MM.1S (cell line): ENCODE data around the gene ADAM15.
A peak's percentile ranks its signal among the peaks of the same experiment; 100 is the strongest.

Source experiments
- DNase-seq: peaks from one replicate; pipeline ENCODE4 v3.0.0-alpha.2; 2015
- H2AFZ ChIP-seq: fragments of 300-600 bp; sonication (generic); 2 replicates; pipeline ENCODE4 v1.6.0; 2016; ENCODE audit warnings: antibody characterized with exemption, low read length
- H3F3A ChIP-seq: fragments of 300-600 bp; sonication (generic); 2 replicates; pipeline ENCODE4 v1.6.1; 2016; ENCODE audit warnings: mild to moderate bottlenecking, antibody characterized with exemption, low read length, moderate library complexity, mixed read lengths; ENCODE audit not compliant: insufficient read depth
- H3K27ac ChIP-seq: fragments of 300-600 bp; sonication (generic); 2 replicates; pipeline ENCODE4 v1.5.1; 2016; ENCODE audit warnings: mild to moderate bottlenecking, low read length
- H3K27me3 ChIP-seq: fragments of 300-600 bp; sonication (generic); replicated peaks from 2 replicates; pipeline ENCODE4 v1.6.0; 2016; ENCODE audit warnings: low read length; ENCODE audit not compliant: insufficient read depth
- H3K36me3 ChIP-seq: fragments of 300-600 bp; sonication (generic); replicated peaks from 2 replicates; pipeline ENCODE4 v1.6.1; 2016; ENCODE audit warnings: mild to moderate bottlenecking, low read length, mixed read lengths; ENCODE audit not compliant: insufficient read depth
- H3K4me1 ChIP-seq: fragments of 300-600 bp; sonication (generic); 2 replicates; pipeline ENCODE4 v1.6.1; 2016; ENCODE audit warnings: low read length, mixed read lengths
- H3K4me2 ChIP-seq: fragments of 300-600 bp; sonication (generic); 2 replicates; pipeline ENCODE4 v1.6.0; 2016; ENCODE audit warnings: low read depth, low read length
- H3K4me3 ChIP-seq: fragments of 300-600 bp; sonication (generic); 2 replicates; pipeline ENCODE4 v1.5.1; 2016; ENCODE audit warnings: low read length, mixed read lengths
- H3K79me2 ChIP-seq: fragments of 300-600 bp; sonication (generic); 2 replicates; pipeline ENCODE4 v1.6.1; 2016; ENCODE audit warnings: mixed run types, low read length, mixed read lengths
- H3K9ac ChIP-seq: fragments of 300-600 bp; sonication (generic); 2 replicates; pipeline ENCODE4 v1.6.1; 2016; ENCODE audit warnings: low read length, mixed read lengths
- H3K9me2 ChIP-seq: fragments of 300-600 bp; sonication (generic); replicated peaks from 2 replicates; pipeline ENCODE4 v1.6.1; 2016; ENCODE audit warnings: mild to moderate bottlenecking, low read length, mixed read lengths; ENCODE audit not compliant: insufficient read depth
- H3K9me3 ChIP-seq: fragments of 300-600 bp; sonication (generic); replicated peaks from 2 replicates; pipeline ENCODE4 v1.6.1; 2016; ENCODE audit warnings: mild to moderate bottlenecking, low read length, mixed read lengths; ENCODE audit not compliant: insufficient read depth
- H4K20me1 ChIP-seq: fragments of 300-600 bp; sonication (generic); 2 replicates; pipeline ENCODE4 v1.6.1; 2016; ENCODE audit warnings: mild to moderate bottlenecking, low read length, moderate library complexity, mixed read lengths; ENCODE audit not compliant: insufficient read depth
- EZH2 ChIP-seq: fragments of 300-600 bp; sonication (generic); optimal IDR thresholded peaks from 2 replicates; pipeline ENCODE3; 2017; ENCODE audit warnings: low read depth, mild to moderate bottlenecking, antibody characterized with exemption, low read length, mixed read lengths
- EZH2phosphoT487 ChIP-seq: fragments of 300-600 bp; sonication (generic); IDR thresholded peaks from 2 replicates; pipeline ENCODE4 v1.6.1; 2018; ENCODE audit warnings: antibody characterized with exemption, low read length
- TF ChIP-seq, protein P1 (sequence below): fragments of 300-600 bp; sonication (generic); IDR thresholded peaks from 2 replicates; pipeline ENCODE4 v1.5.1; 2016; ENCODE audit warnings: antibody characterized with exemption, low read length, mixed read lengths

ADAM15 gene

DNA sequence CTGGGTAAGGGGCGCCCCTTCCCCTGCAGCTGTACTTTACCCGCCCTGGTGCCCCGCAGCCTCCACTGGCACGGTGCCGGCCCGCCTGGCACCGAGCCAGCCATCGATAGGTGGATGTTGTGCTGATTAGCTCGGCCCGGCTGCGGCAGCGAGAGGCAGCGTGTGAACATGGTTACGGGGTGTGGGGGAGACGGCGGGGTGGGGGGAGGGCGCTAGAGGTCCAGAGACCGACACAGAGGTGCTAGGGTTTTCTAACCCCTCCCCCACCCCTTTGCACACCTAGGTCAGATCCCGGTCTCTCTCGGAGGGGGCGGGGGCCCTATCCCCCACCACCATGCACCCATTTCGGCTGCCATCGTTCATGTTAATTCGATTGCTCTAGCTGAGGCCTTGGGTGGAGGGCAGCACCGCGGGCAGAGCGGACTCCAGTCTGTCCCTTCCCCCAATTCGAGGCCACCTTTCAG, 19.1 kb downstream of the ADAM15 start:
- Histone ChIP-seq H3K4me3 (peak overlapping the region; percentile 16; the same call in 1 of the 2 replicates), H3K9ac (no peak overlapping the region)

DNA sequence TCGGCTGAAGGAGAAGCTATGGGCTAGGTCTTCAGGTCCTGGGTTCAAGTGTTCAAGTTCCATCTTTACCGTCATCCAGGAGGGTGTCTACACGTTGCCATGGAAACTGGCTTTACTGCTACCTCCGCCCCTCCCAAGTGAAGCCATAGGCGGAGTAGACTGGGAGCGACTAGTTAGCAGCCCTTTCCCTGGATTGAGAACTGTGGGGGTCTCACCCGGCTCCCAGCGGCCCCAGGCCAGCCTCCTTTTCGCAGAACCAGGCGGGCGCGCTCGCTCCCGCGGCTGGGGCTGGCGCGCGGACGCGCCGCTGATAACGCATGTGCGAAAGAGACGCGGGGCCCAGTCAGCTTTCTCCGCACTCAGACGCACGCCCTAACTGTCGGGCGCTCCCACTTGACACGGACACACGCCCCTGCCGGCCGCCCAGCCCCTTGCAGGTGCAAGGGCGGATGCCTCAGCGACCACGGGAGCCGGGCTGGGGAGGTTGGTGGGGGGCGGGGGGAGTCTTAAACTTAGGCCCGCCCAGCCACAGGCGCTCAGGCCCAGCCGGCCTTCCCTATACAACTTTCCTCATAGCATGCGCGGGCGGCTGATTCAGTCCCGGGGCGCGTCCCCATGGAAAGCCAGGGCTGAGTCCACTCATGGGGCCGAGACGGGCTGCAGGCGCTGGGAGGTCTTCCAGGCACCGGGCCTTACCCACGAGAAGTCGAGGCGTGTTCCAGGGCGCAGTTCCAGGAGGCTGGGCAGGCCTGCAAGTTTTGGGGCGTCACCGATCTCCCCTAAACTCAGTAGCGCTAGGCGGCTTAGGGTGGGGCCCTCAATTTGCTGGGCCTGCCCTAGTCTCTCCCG, 19.8 kb downstream of the ADAM15 start:
- Histone ChIP-seq H3K27ac (no peak overlapping the region), H3K9me2 (no peaks in the 10 kb centered on the region), H3K4me2 (peak overlapping the region; percentile 44), H3K79me2 (no peaks in the 10 kb centered on the region), H2AFZ (peak overlapping the region; percentile 5; the same call in 1 of the 2 replicates), H3K36me3 (no peaks in the 10 kb centered on the region), H3K9me3 (no peaks in the 10 kb centered on the region), H3K9ac (no peak overlapping the region; the same call in 1 of the 2 replicates), H3K4me3 (peak overlapping the region; percentile 16; the same call in 1 of the 2 replicates), H3F3A (peaks cover 5% of the 10 kb centered on the region; the same call in 1 of the 2 replicates), H3K4me1 (peaks cover 15% of the 10 kb centered on the region), H4K20me1 (no peaks in the 10 kb centered on the region), H3K27me3 (no peaks in the 10 kb centered on the region)
- TF ChIP-seq EZH2 = no peak
- TF ChIP-seq, protein P1, sequence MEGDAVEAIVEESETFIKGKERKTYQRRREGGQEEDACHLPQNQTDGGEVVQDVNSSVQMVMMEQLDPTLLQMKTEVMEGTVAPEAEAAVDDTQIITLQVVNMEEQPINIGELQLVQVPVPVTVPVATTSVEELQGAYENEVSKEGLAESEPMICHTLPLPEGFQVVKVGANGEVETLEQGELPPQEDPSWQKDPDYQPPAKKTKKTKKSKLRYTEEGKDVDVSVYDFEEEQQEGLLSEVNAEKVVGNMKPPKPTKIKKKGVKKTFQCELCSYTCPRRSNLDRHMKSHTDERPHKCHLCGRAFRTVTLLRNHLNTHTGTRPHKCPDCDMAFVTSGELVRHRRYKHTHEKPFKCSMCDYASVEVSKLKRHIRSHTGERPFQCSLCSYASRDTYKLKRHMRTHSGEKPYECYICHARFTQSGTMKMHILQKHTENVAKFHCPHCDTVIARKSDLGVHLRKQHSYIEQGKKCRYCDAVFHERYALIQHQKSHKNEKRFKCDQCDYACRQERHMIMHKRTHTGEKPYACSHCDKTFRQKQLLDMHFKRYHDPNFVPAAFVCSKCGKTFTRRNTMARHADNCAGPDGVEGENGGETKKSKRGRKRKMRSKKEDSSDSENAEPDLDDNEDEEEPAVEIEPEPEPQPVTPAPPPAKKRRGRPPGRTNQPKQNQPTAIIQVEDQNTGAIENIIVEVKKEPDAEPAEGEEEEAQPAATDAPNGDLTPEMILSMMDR = peak; percentile 47
- peak; percentile 80 for DNase-seq

More for the DNA sequence above, 19.1 kb downstream of the ADAM15 start:
- H3K4me2 ChIP-seq = peak overlapping the region; percentile 44
- no peak for DNase-seq
- H3F3A ChIP-seq = peaks cover 5% of the 10 kb centered on the region; the same call in 1 of the 2 replicates
- no peak overlapping the region for H3K27ac ChIP-seq
- H3K9me2 ChIP-seq = no peaks in the 10 kb centered on the region
- TF ChIP-seq EZH2 (no peak), EZH2phosphoT487 (no peak)
- TF ChIP-seq, protein P1 = no peak
- no peaks in the 10 kb centered on the region for H3K27me3 ChIP-seq
- peaks cover 15% of the 10 kb centered on the region for H3K4me1 ChIP-seq
- no peaks in the 10 kb centered on the region for H3K9me3 ChIP-seq
- H2AFZ ChIP-seq = no peak overlapping the region
- no peaks in the 10 kb centered on the region for H3K79me2 ChIP-seq
- H3K36me3 ChIP-seq = no peaks in the 10 kb centered on the region
- no peaks in the 10 kb centered on the region for H4K20me1 ChIP-seq

DNA sequence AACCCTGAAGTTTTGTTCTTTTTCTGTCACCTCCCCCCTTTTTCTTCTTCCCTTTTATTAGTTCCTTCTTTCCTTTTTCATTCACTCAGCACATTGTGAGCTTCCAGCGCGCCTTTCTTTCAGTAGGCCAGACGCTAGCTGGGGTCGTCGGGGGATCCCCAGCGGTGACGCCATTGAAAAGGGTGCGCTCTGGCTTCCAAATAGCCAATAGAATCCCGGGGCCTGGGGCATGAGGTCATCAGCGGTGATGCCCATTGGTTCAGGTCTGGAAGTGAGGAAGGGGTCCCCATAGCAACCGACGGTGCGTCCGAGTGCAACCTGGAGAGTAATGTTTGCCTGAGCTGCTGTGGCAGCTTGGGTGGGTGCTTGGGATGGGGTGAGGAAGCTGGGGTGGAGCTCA, 20.6 kb downstream of the ADAM15 start:
- Histone ChIP-seq H3K4me2 (no peak overlapping the region), H3K36me3 (no peaks in the 10 kb centered on the region), H3K9me3 (no peaks in the 10 kb centered on the region), H3K9ac (no peak overlapping the region), H3K27me3 (no peaks in the 10 kb centered on the region), H3K79me2 (no peaks in the 10 kb centered on the region), H4K20me1 (no peaks in the 10 kb centered on the region), H3F3A (peaks cover 5% of the 10 kb centered on the region; the same call in 1 of the 2 replicates), H3K4me1 (peaks cover 23% of the 10 kb centered on the region), H3K27ac (no peak overlapping the region), H3K9me2 (no peaks in the 10 kb centered on the region), H3K4me3 (no peak overlapping the region), H2AFZ (no peak overlapping the region)
- DNase-seq = no peak
- TF ChIP-seq EZH2 (no peak), EZH2phosphoT487 (no peak)
- TF ChIP-seq, protein P1 = no peak
